PC-3 (cell line): ENCODE results near the gene PBLD. TPM values are rescaled to one million over a fixed set of nuclear protein-coding genes. Genes with fewer than 3 reads are reported as not detected.

Experiments used
- ATAC-seq: fragments of 200-7000 bp; cut with Tn5 transposase; 2 replicates; pipeline ENCODE4 v1.9.1; 2020; ENCODE audit warnings: mild to moderate bottlenecking, moderate library complexity
- Bru-seq: library from RNA; stranded (reverse); fragments of 400-500 nt; gene quantifications from one replicate; lab custom pipeline; 2021; lab: Mats Ljungman, UMichigan
- BruChase-seq, 2 experiments: library from RNA; stranded (reverse); fragments of 400-500 nt; gene quantifications; one replicate each; lab custom pipeline; 2021; lab: Mats Ljungman, UMichigan
- BruUV-seq: library from RNA; stranded (reverse); fragments of 400-500 nt; replicated peaks from 2 replicates; lab custom pipeline; 2021; lab: Mats Ljungman, UMichigan
- CTCF ChIA-PET: fragments of 300-600 bp; sonication (Branson Sonifier 250); formaldehyde crosslinking; loops from one replicate; lab custom pipeline; 2022; ENCODE audit warnings: antibody characterized with exemption; lab: Charles Lee
- POLR2A ChIA-PET: fragments of 300-600 bp; sonication (Branson Sonifier 250); formaldehyde crosslinking; loops from one replicate; lab custom pipeline; 2022; ENCODE audit warnings: antibody characterized with exemption; ENCODE audit not compliant: unreplicated experiment; lab: Charles Lee
- DNase-seq: peaks from one replicate; pipeline ENCODE4 v3.0.0-alpha.2; 2015
- H2AFZ ChIP-seq: fragments of 300-600 bp; sonication (generic); 2 replicates; pipeline ENCODE4 v1.6.0; 2016; ENCODE audit warnings: antibody characterized with exemption, low read length
- H3F3A ChIP-seq: fragments of 300-600 bp; sonication (generic); one replicate; pipeline ENCODE4 v1.6.0; 2017; ENCODE audit warnings: antibody characterized with exemption, low read length, control low read depth, mild to moderate bottlenecking; ENCODE audit not compliant: unreplicated experiment
- H3K27ac ChIP-seq: fragments of 300-600 bp; sonication (generic); 2 replicates; pipeline ENCODE4 v1.5.1; 2016; ENCODE audit warnings: mild to moderate bottlenecking, low read length
- H3K27me3 ChIP-seq: fragments of 300-600 bp; sonication (generic); 2 replicates; pipeline ENCODE4 v1.6.1; 2016; ENCODE audit warnings: low read length, mixed read lengths
- H3K36me3 ChIP-seq: fragments of 300-600 bp; sonication (generic); 2 replicates; pipeline ENCODE4 v1.6.1; 2016; ENCODE audit warnings: low read depth, mixed run types, low read length, mixed read lengths
- H3K4me1 ChIP-seq: fragments of 300-600 bp; sonication (generic); 2 replicates; pipeline ENCODE4 v1.5.1; 2016; ENCODE audit warnings: low read length; ENCODE audit not compliant: insufficient read depth
- H3K4me2 ChIP-seq: fragments of 300-600 bp; sonication (generic); 2 replicates; pipeline ENCODE4 v1.6.0; 2016; ENCODE audit warnings: low read length
- H3K4me3 ChIP-seq: fragments of 300-600 bp; sonication (generic); 2 replicates; pipeline ENCODE4 v1.5.1; 2016; ENCODE audit warnings: mild to moderate bottlenecking, low read length, mixed read lengths
- H3K79me2 ChIP-seq: fragments of 300-600 bp; sonication (generic); 2 replicates; pipeline ENCODE4 v1.6.1; 2017; ENCODE audit warnings: low read length, mixed read lengths
- H3K9ac ChIP-seq: fragments of 300-600 bp; sonication (generic); 2 replicates; pipeline ENCODE4 v1.6.0; 2016; ENCODE audit warnings: mild to moderate bottlenecking, low read length
- H3K9me2 ChIP-seq: fragments of 300-600 bp; sonication (generic); replicated peaks from 2 replicates; pipeline ENCODE4 v1.6.1; 2016; ENCODE audit warnings: mixed run types, low read length, mixed read lengths
- H3K9me3 ChIP-seq: fragments of 300-600 bp; sonication (generic); 2 replicates; pipeline ENCODE4 v1.6.1; 2016; ENCODE audit warnings: low read length, mixed read lengths
- H4K20me1 ChIP-seq: fragments of 300-600 bp; sonication (generic); 2 replicates; pipeline ENCODE4 v1.6.1; 2016; ENCODE audit warnings: low read length, mixed read lengths
- EZH2 ChIP-seq: fragments of 300-600 bp; sonication (generic); IDR thresholded peaks from one replicate; pipeline ENCODE4 v1.6.1; 2017; ENCODE audit warnings: antibody characterized with exemption, mild to moderate bottlenecking, low read length; ENCODE audit not compliant: unreplicated experiment
- EZH2phosphoT487 ChIP-seq: fragments of 300-600 bp; sonication (generic); IDR thresholded peaks from 2 replicates; pipeline ENCODE4 v1.6.1; 2018; ENCODE audit warnings: mild to moderate bottlenecking, antibody characterized with exemption, low read length, borderline replicate concordance
- intact Hi-C: fragments of 100-400 bp; cut with micrococcal nuclease; formaldehyde crosslinking; loops from 2 replicates; pipeline ENCODE4 v1.9.0; 2023
- long read RNA-seq: library from polyadenylated mRNA; unstranded; transcript quantifications from one replicate; pipeline ENCODE4 v2.0.0, GENCODE V29; 2021; ENCODE audit not compliant: unreplicated experiment
- total RNA-seq: library from RNA; depleted of rRNA; stranded (reverse); fragments of >200 nt; gene quantifications from 2 replicates; pipeline ENCODE4 v1.2.3, GENCODE V29; 2014; rRNA removed
- TF ChIP-seq, protein P1 (sequence below): fragments of 300-600 bp; sonication (generic); conservative IDR thresholded peaks from 2 replicates; pipeline ENCODE4 v1.5.1; 2017; ENCODE audit warnings: antibody characterized with exemption, low read depth, mild to moderate bottlenecking, low read length

The PBLD gene
- total RNA-seq (1.1 and 1.9 TPM in 2 replicates), Bru-seq, nascent RNA (percentile 44 among the genes with signal in this experiment), BruChase-seq, experiment 1, labeled RNA remaining after a 6-hour chase (percentile 43 among the genes with signal in this experiment), BruChase-seq, experiment 2, labeled RNA remaining after a 2-hour chase (percentile 47 among the genes with signal in this experiment)
- long read RNA-seq, partial matches to known transcripts, result 1 of 8 reads
- long read RNA-seq, other reads (novel, unspliced or antisense), result 3 of 8 reads

DNA sequence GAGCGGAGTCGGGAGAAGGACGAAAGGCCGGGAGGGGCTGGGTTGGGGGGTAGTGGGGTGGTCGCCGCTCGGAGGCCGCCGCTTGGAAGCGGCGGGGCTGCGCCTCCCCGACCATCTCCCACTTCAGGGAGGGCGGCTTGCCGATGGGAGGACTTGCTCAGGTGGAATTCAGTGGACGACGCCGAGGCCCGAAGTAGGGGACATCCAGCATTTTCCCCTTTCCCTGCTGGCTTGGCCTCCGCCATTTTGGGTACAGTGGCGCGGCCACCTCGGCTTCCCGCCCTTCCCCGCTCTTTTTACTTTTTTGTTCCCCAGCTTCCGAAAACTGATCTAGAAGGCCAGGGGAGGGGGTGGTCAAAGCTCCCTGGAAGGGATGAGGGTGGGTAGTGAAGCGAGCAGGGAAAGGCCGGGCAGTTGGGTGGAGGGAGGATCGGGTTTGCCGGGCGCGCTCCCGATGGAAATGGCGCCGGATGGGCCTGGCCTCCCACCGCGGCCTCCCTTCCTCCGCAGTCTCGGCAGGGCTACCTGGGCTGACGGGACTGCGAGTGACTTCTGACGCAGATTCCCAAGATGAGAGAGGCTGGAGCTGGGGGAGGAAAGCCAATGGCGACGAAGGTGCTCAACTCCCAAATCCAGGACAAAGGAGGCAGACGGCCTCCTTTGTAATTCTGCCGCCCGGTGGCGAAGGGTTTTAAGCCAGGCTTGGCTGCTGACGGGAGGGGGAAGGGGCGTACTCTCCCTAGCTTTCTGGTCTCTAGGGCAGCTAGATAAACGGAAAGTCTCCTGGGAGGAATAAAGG, at the start of gene PBLD:
Gene PBLD, minus strand, starts transcription at position 670 of the 799 bp plus-strand sequence. CDS start 26,084 bp downstream, outside the sequence.
- H3K9ac ChIP-seq, result peak within 1 kb of the TSS; percentile 96
- BruUV-seq, result TSS peak; percentile 36
- ATAC-seq, result peak; percentile 25
- intact Hi-C loops, result loop anchor here (5.0 to 10.0 kb wide), 5 partner anchors 245 to 570 kb away; partner anchors contain the start of genes CCAR1, DDX50 and SIRT1
- ChIA-PET CTCF (interaction anchor here (0.6 to 3.1 kb wide), 3 partner anchors 24 to 120 kb away, joined by 3 to 18 read pairs (median 4); no protein-coding TSS in a partner anchor), POLR2A (interaction anchor here (0.6 to 1.2 kb wide), 6 partner anchors 240 to 1076 kb away, joined by 5 to 24 read pairs (median 7); no protein-coding TSS in a partner anchor)
- no peaks in the 10 kb centered on the region for H3F3A ChIP-seq
- peak within 1 kb of the TSS; percentile 82 for H3K27ac ChIP-seq
- H3K36me3 ChIP-seq, result peaks cover 40% of the 10 kb centered on the region
- peaks cover 63% of the 10 kb centered on the region for H3K79me2 ChIP-seq
- peak within 1 kb of the TSS; percentile 87 for H3K4me3 ChIP-seq
- H3K9me3 ChIP-seq, result no peaks in the 10 kb centered on the region
- H3K27me3 ChIP-seq, result no peaks in the 10 kb centered on the region
- no peaks in the 10 kb centered on the region for H3K9me2 ChIP-seq
- peaks cover 49% of the 10 kb centered on the region for H3K4me1 ChIP-seq
- H2AFZ ChIP-seq, result peak within 1 kb of the TSS; percentile 86
- H3K4me2 ChIP-seq, result peak within 1 kb of the TSS; percentile 81
- DNase-seq, result peak; percentile 86
- TF ChIP-seq, protein P1, sequence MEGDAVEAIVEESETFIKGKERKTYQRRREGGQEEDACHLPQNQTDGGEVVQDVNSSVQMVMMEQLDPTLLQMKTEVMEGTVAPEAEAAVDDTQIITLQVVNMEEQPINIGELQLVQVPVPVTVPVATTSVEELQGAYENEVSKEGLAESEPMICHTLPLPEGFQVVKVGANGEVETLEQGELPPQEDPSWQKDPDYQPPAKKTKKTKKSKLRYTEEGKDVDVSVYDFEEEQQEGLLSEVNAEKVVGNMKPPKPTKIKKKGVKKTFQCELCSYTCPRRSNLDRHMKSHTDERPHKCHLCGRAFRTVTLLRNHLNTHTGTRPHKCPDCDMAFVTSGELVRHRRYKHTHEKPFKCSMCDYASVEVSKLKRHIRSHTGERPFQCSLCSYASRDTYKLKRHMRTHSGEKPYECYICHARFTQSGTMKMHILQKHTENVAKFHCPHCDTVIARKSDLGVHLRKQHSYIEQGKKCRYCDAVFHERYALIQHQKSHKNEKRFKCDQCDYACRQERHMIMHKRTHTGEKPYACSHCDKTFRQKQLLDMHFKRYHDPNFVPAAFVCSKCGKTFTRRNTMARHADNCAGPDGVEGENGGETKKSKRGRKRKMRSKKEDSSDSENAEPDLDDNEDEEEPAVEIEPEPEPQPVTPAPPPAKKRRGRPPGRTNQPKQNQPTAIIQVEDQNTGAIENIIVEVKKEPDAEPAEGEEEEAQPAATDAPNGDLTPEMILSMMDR, result peak; percentile 63
- no peak for TF ChIP-seq EZH2phosphoT487
- TF ChIP-seq EZH2, result no peak
- peaks cover 48% of the 10 kb centered on the region for H4K20me1 ChIP-seq

GRCh38 chr10:68371604-68372003, 38.9 kb upstream of the PBLD start:
- Histone ChIP-seq H3F3A (no peaks in the 10 kb centered on the region), H3K27ac (no peak overlapping the region), H3K4me3 (no peak overlapping the region), H4K20me1 (no peaks in the 10 kb centered on the region), H3K9me2 (no peaks in the 10 kb centered on the region), H3K27me3 (no peaks in the 10 kb centered on the region), H3K36me3 (peaks cover 36% of the 10 kb centered on the region), H3K4me1 (no peaks in the 10 kb centered on the region), H2AFZ (no peak overlapping the region), H3K4me2 (no peak overlapping the region), H3K9ac (no peak overlapping the region), H3K79me2 (no peaks in the 10 kb centered on the region), H3K9me3 (0 out of 2 replicates have a peak, but pooled peaks cover 4% of the 10 kb centered on the region)
- ChIA-PET CTCF (no interaction called here), POLR2A (no interaction called here)
- BruUV-seq, result no TSS peak
- no peak for DNase-seq
- TF ChIP-seq EZH2 (no peak), EZH2phosphoT487 (no peak)
- TF ChIP-seq, protein P1, result no peak
- ATAC-seq, result no peak
- intact Hi-C loops, result no loop called here
